Heart left ventricle (tissue), 13 donors: ENCODE data around the gene RND2.

Experiments
- CTCF ChIP-seq, 12 donors: fragments of 200-600 bp; sonication (generic) in 4 of 12; IDR thresholded peaks; one replicate each; pipeline versions ENCODE4 v1.5.0 to v1.8.0; 2018 to 2022; ENCODE audit warnings: antibody characterized with exemption in 12 of 12, mild to moderate bottlenecking in 5 of 12
- POLR2A ChIP-seq, 2 donors: fragments of 450-650 bp; IDR thresholded peaks; one replicate each; pipeline ENCODE4 v1.6.1; 2017; ENCODE audit warnings: antibody characterized with exemption in 2 of 2, mild to moderate bottlenecking in 2 of 2, moderate library complexity in 2 of 2
- donor health status: ischemic (EF 13 %, LVEDD 7.1; RV severe dilation, severe dysfunction).
- donor health status: DM: no; HTN: yes; CAD: no.
- donor health status: DM: no; HTN: no; CAD: no.
- donor health status: ischemic (EF 25% LVEDD 6.9; RV normal size, moderate dysfunction).
- donor health status: ischemic (EF 25% LVEDD 5.7; RV mildly dilated, moderate dysfunction).
- donor health status: ischemic (EF 35%, LVEDD 5.7; RV mildly dilated, moderate dysfunction).
- donor health status: nonischemic (EF 11% LVEDD 7.7; RV severe dilation, severe dysfunction).
- donor health status: DM: yes; HTN: yes; CAD: no.
- donor health status: PGD.
- donor health status: ischemic (EF 29% LVEDD 5.4; RV normal size, mild dysfunction).
- donor health status: nonischemic (EF 23%, LVEDD 6.1; RV moderate dilation, normal function).

DNA sequence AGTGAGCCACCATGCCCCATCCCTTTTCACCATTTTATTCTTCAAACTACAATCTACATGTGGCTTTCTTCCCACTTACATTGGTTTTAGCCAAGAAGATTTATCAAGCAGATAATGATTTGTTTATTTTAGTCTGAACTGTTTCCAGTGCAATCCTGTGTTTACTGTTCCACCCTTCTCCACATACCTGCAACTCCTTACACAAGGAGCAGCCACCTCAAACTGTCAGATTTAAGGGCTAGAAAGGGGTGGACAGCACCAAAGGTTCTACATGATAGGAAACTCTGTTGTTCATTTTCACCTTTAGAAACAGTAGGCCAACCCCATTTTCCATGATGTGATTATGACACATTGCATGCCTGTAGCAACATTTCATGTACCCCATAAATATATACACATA is 42.8 kb upstream of the RND2 start:
- TF ChIP-seq CTCF (IDR thresholded peaks at IDR 0.05) (no peak), POLR2A (IDR thresholded peaks at IDR 0.05) (no peak)
